ENCODE data around the gene MAP2K3.
"Not testable (repeated sequence)": the region's sequence is repeated elsewhere in the genome, so short reads cannot be mapped to it uniquely, and the experiment has no call there.

MAP2K3 gene

DNA sequence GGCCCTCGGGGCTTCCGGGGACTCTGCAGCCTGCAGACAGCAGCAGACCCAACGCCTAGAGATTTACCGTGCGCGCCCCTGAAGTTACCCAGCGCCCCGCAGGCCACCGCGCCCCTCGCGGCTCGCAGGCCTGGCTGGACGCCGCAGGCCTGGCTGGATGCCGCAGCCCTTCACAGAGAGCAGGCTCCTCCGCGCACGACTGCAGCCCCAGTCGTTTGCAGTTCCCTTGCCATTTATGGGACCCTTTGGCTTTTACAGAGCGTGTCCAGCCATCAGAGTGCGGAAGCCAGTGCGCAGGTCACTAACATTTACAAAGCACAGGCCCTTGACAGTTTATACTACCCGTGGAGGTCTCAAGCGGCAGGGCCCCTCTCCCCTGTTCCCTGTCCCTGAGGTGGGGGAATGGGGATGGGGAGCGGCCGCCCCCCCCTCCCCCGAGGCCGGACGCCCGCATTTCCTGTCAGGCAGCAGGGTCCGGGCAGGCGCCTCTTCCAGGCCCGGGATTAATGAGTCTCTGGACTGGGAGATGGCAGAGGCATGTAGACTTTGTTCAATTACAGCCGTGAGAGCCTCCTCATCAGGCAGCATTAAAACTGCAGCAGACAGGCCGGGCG, 32.5 kb downstream of the MAP2K3 start:
- not testable (repeated sequence) for DNase-seq (ENCODE audit: low spot score in 2 of 2); ATAC-seq (replicated peaks; ENCODE audit: extremely low read depth, poor library complexity, severe bottlenecking); H3K27ac Mint-ChIP-seq (ENCODE audit: low read depth); H3K27me3 Mint-ChIP-seq; H3K4me3 Mint-ChIP-seq; H3K9me3 Mint-ChIP-seq; H3K4me1 Mint-ChIP-seq
- H3K36me3 Mint-ChIP-seq (ENCODE audit: insufficient read depth): peaks cover 21% of the 10 kb centered on the region

DNA sequence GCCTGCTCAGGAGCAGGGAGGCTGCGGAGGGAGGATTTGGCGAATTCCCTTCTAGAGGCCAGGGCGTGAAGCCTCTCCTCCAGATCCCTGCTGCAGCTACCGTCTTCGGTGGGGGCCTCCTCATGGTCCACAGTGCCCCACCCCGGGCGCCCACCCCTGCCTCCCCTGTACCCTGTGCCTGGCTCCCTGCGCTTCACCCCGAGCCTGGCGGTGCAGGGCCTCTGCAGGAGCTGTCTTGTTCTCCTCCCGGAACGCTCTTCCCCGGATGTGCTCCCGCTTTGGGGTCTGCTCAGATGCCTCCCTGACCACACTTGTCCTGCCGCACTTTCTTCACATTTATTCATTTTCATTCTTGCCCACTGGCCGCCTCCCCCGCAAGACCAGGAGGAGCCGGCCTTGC, 33.3 kb downstream of the MAP2K3 start:
- H3K9me3 Mint-ChIP-seq; H3K4me3 Mint-ChIP-seq; DNase-seq (ENCODE audit: low spot score in 2 of 2); H3K4me1 Mint-ChIP-seq; ATAC-seq (replicated peaks; ENCODE audit: extremely low read depth, poor library complexity, severe bottlenecking); H3K27ac Mint-ChIP-seq (ENCODE audit: low read depth); H3K27me3 Mint-ChIP-seq: not testable (repeated sequence)
- peaks cover 15% of the 10 kb centered on the region for H3K36me3 Mint-ChIP-seq (ENCODE audit: insufficient read depth)

DNA sequence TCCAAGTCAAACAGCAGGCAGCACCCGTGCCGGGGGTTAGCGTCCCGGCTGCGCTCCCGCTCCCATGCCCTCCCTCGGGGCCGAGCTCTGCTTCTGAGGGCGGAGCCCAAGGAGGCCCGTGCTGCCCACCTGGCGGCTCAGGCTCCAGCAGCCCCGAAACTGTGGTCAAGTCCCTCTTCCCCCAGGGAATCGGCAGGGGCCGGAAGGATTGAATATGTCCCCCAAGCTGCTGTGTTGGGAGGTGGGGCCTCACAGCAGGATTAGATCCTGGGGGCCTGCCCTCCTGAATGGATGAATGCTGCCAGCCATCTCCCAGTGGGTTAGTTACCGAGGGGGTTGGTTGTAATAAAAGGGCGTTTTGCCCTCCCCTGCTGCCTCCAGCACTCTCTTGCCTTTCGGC, 33.9 kb downstream of the MAP2K3 start:
- Mint-ChIP-seq H3K4me3 (no peak overlapping the region), H3K27ac (ENCODE audit: low read depth) (no peak overlapping the region), H3K4me1 (peaks cover 7% of the 10 kb centered on the region), H3K36me3 (ENCODE audit: insufficient read depth) (peaks cover 14% of the 10 kb centered on the region), H3K27me3 (no peaks in the 10 kb centered on the region), H3K9me3 (no peaks in the 10 kb centered on the region)
- ATAC-seq (replicated peaks; ENCODE audit: extremely low read depth, poor library complexity, severe bottlenecking) (no peak), DNase-seq (ENCODE audit: low spot score in 2 of 2) (no peak)

DNA sequence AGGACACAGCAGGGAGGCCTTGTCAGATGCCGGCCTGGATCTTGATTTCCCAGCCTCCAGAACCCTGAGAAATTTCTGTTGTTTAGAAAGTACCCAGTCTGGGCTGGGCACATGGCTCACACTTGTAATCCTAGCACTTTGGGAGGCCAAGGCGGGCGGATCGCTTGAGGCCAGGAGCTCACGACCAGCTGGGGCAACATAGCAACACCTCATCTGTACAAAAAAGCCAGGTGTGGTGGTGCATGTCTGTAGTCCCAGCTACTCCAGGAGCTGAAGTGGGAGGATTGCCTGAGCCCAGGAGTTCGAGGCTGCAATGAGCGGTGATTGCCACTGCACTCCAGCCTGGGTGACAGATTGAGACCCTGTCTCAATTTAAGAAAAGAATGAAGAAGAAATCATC, 34.3 kb downstream of the MAP2K3 start:
- not testable (repeated sequence) for DNase-seq (ENCODE audit: low spot score in 2 of 2); ATAC-seq (replicated peaks; ENCODE audit: extremely low read depth, poor library complexity, severe bottlenecking); H3K4me1 Mint-ChIP-seq; H3K27ac Mint-ChIP-seq (ENCODE audit: low read depth); H3K27me3 Mint-ChIP-seq; H3K4me3 Mint-ChIP-seq; H3K9me3 Mint-ChIP-seq
- peaks cover 12% of the 10 kb centered on the region for H3K36me3 Mint-ChIP-seq (ENCODE audit: insufficient read depth)

- H3K36me3 Mint-ChIP-seq (ENCODE audit: insufficient read depth): peaks cover 11% of the 10 kb centered on the region
- H3K9me3 Mint-ChIP-seq; H3K27me3 Mint-ChIP-seq; ATAC-seq (replicated peaks; ENCODE audit: extremely low read depth, poor library complexity, severe bottlenecking); DNase-seq (ENCODE audit: low spot score in 2 of 2); H3K4me3 Mint-ChIP-seq; H3K27ac Mint-ChIP-seq (ENCODE audit: low read depth); H3K4me1 Mint-ChIP-seq: not testable (repeated sequence)
Observed at GRCh38 chr17:21319256-21319655, 34.7 kb downstream of the MAP2K3 start.

DNA sequence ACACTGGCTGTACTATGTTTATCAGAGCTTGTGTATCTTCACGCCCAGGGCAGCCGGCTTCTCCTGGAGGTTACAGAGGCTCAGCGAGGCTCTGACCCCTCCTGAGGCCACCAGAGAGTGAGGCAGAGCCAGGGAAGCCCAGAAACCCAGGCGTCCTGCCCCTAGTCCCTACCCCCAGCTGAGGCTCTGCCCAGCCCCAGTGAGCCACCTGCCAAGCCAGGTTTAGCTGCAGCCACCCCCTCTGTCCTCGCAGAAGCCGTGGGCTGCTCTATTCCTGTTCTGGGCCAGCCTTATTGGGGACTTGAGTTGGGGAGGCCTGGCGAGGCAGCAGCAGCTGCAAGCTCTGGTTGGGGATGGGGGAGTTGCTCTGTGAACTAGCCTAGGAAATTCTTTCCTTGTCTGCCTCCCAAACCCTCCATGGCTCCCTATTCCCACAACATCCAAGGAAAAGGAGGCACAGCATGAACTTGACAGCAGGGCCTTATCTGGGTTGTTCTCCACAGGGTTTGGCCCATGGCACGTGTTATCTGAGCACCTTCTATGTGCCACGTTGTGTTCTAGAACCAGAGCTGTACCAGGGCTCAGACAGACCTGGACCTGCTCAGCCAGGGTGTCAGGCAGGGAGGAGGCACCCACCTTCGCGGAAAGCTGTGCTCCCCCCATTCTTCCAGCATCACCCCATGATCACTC, 35.3 kb downstream of the MAP2K3 start:
- H3K36me3 Mint-ChIP-seq (ENCODE audit: insufficient read depth); H3K4me1 Mint-ChIP-seq; H3K9me3 Mint-ChIP-seq; H3K4me3 Mint-ChIP-seq; ATAC-seq (replicated peaks; ENCODE audit: extremely low read depth, poor library complexity, severe bottlenecking); DNase-seq (ENCODE audit: low spot score in 2 of 2); H3K27ac Mint-ChIP-seq (ENCODE audit: low read depth); H3K27me3 Mint-ChIP-seq: not testable (repeated sequence)

DNA sequence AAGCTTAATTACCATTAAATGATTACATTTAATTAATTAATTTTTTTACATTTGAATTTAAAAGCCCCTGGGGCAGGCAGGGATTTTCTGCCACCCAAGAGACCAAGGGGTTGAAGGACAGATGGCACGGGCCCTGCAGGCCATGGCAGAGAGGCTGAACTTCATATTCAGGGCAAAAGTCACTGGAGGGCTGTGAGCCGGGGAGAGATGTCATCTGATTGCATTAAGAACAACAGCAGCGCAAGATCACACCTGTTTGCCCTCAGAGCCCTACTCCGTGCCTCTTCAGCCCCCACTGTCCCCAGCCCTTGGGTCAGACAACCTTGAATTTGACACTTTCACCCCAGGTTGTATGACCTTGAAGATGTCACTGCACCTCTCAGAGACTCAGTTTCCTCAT, 35.9 kb downstream of the MAP2K3 start:
- H3K27me3 Mint-ChIP-seq; ATAC-seq (replicated peaks; ENCODE audit: extremely low read depth, poor library complexity, severe bottlenecking); H3K9me3 Mint-ChIP-seq; H3K27ac Mint-ChIP-seq (ENCODE audit: low read depth); H3K36me3 Mint-ChIP-seq (ENCODE audit: insufficient read depth); H3K4me3 Mint-ChIP-seq; DNase-seq (ENCODE audit: low spot score in 2 of 2); H3K4me1 Mint-ChIP-seq: not testable (repeated sequence)

DNA sequence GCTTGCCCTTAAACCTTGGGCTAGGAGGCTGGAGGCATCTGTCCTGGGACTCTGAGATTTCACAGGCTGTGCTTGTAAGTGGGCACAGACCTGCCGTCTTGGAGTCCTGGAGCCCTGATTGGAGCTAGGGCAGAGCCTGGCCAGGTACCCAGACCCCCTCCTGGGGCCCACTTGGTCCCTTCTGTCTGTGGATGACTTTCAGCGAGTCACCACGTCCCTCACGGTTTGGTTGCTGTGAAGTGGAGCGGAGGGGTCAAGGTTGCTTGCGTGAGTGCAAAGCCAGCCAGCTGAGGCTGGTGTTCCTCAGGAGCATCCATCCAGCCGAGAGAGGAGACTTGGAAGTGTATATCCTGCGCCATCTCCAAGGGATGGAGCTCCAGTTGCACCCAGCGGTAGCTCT, 36.5 kb downstream of the MAP2K3 start:
- not testable (repeated sequence) for H3K4me3 Mint-ChIP-seq; H3K27ac Mint-ChIP-seq (ENCODE audit: low read depth); H3K27me3 Mint-ChIP-seq; ATAC-seq (replicated peaks; ENCODE audit: extremely low read depth, poor library complexity, severe bottlenecking); H3K9me3 Mint-ChIP-seq; H3K36me3 Mint-ChIP-seq (ENCODE audit: insufficient read depth); H3K4me1 Mint-ChIP-seq; DNase-seq (ENCODE audit: low spot score in 2 of 2)

DNA sequence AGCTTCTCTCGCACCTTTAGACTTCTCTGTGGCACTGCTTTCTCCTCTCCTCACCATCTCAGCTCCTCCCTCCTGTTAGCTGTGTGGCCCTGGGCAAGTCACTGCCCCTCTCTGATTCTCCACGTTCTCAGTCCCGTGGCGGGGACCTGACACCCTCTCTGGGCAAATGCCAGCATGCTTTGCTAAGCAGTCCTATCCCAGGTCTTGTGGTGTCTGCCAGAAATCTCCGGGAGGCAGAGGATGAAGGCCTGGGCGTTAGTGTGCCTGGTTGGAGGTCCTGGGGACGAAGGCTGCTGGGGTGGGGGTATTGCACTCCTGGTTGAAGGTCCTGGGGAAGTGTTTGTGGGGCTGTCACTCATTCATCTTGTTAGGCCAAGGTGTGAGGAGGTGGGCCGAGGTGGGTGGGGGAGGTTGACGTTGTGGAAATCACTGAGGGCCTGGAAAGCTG, 37.3 kb downstream of the MAP2K3 start:
- DNase-seq (ENCODE audit: low spot score in 2 of 2); H3K9me3 Mint-ChIP-seq; H3K27ac Mint-ChIP-seq (ENCODE audit: low read depth); H3K36me3 Mint-ChIP-seq (ENCODE audit: insufficient read depth); H3K27me3 Mint-ChIP-seq; H3K4me1 Mint-ChIP-seq; ATAC-seq (replicated peaks; ENCODE audit: extremely low read depth, poor library complexity, severe bottlenecking): not testable (repeated sequence)
- H3K4me3 Mint-ChIP-seq: peak overlapping the region; percentile 2

DNA sequence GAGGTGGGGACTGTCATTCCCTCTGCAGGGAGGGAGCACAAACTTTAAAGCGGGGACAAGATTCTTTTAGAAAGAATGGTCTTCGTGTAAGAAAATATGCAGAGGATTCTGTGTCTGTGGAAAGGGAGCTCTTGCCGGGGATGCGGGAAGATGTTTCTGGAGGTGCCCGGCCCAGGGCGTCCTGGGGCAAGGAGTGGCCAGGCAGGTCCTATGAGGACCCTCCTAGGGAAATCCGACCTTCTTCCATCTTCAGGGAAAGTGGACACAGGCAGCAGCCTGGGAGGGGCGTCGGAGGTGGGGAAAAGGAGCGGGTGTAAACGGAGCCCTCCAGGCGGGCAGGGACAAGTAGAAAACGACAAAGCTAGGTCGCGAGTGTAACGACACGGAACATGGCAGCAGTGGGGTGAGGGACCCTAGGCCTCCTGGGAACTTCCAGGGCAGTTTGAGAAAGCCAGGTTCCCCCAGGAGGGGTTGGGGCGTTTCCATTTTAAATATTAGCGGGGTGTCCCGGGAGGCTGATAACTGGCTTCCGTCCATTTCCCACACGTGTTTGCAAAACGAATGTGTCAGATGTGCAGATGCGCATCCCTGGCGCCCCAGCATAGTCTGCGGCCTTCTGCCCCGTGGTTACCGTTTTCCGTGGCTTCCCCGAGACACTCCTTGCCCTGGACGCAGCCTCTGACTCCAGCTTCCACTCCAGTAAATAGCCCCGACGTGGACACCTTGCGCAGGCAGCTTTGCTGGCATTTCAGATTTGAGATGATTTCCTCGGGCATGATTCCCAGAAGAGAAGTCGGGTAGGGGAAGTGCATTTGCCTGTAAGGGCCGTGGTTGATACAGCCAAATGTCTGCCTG, 39.0 kb downstream of the MAP2K3 start:
- peak overlapping the region; percentile 33 for H3K27ac Mint-ChIP-seq (ENCODE audit: low read depth)
- H3K4me1 Mint-ChIP-seq; ATAC-seq (replicated peaks; ENCODE audit: extremely low read depth, poor library complexity, severe bottlenecking); H3K9me3 Mint-ChIP-seq; DNase-seq (ENCODE audit: low spot score in 2 of 2); H3K36me3 Mint-ChIP-seq (ENCODE audit: insufficient read depth); H3K27me3 Mint-ChIP-seq: not testable (repeated sequence)
- H3K4me3 Mint-ChIP-seq: peak overlapping the region; percentile 79

- DNase-seq (ENCODE audit: low spot score in 2 of 2); ATAC-seq (replicated peaks; ENCODE audit: extremely low read depth, poor library complexity, severe bottlenecking); H3K36me3 Mint-ChIP-seq (ENCODE audit: insufficient read depth); H3K4me3 Mint-ChIP-seq; H3K9me3 Mint-ChIP-seq; H3K27me3 Mint-ChIP-seq; H3K4me1 Mint-ChIP-seq; H3K27ac Mint-ChIP-seq (ENCODE audit: low read depth): not testable (repeated sequence)
Observed at GRCh38 chr17:21324741-21325140, 40.2 kb downstream of the MAP2K3 start.

DNA sequence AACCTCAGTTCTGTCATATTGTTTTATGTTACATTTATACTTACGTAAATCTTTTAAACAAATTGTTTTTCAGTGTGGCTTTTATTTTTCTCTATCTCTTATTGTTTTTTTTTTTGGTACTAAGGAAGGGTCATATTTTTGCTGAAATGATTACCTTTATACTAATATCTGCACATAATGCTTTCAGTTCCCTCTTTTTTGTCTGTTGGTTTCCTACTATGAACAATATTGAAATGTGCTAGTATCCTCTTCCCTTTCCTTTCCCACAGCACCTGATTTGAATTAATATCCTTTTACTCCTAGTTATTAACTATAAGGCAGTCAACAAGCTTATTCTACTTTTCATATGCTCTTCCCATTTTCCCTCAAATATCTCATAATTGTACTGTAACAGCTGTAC, 43.4 kb downstream of the MAP2K3 start:
- not testable (repeated sequence) for H3K9me3 Mint-ChIP-seq; DNase-seq (ENCODE audit: low spot score in 2 of 2); ATAC-seq (replicated peaks; ENCODE audit: extremely low read depth, poor library complexity, severe bottlenecking); H3K4me1 Mint-ChIP-seq; H3K36me3 Mint-ChIP-seq (ENCODE audit: insufficient read depth); H3K27ac Mint-ChIP-seq (ENCODE audit: low read depth); H3K27me3 Mint-ChIP-seq; H3K4me3 Mint-ChIP-seq

- H3K27me3 Mint-ChIP-seq; H3K4me3 Mint-ChIP-seq; H3K9me3 Mint-ChIP-seq; ATAC-seq (replicated peaks; ENCODE audit: extremely low read depth, poor library complexity, severe bottlenecking); H3K36me3 Mint-ChIP-seq (ENCODE audit: insufficient read depth); H3K4me1 Mint-ChIP-seq; H3K27ac Mint-ChIP-seq (ENCODE audit: low read depth); DNase-seq (ENCODE audit: low spot score in 2 of 2): not testable (repeated sequence)
Observed at GRCh38 chr17:21328778-21329177, 44.3 kb downstream of the MAP2K3 start.

Measured in central memory CD8-positive, alpha-beta T cell (primary cell).